Activated B cell treated with CpG ODN at 0.5 μM for 24 hours (primary cell): Measurements from ENCODE around the gene SH3BP5. TPM values are rescaled to one million over a fixed set of nuclear protein-coding genes. Genes with fewer than 3 reads are reported as not detected.

Experiments used
- ATAC-seq: fragments of 200-7000 bp; cut with Tn5 transposase; one replicate; pipeline ENCODE4 v1.10.0; 2021; ENCODE audit warnings: low read depth, mild to moderate bottlenecking, moderate library complexity
- CTCF ChIA-PET: fragments of 350-600 bp; sonication (Branson Sonifier 250); formaldehyde crosslinking; loops from one replicate; lab custom pipeline; 2021; ENCODE audit warnings: antibody characterized with exemption; lab: Charles Lee
- POLR2A ChIA-PET: fragments of 350-600 bp; sonication (Branson Sonifier 250); formaldehyde crosslinking; loops from one replicate; lab custom pipeline; 2021; ENCODE audit warnings: antibody characterized with exemption; lab: Charles Lee
- DNase-seq: peaks from one replicate; pipeline ENCODE4 v3.0.0; 2022
- H3K27ac Mint-ChIP-seq: one replicate; pipeline ENCODE4 v1.8.0; 2020; ENCODE audit warnings: mixed read lengths
- H3K27me3 Mint-ChIP-seq: one replicate; pipeline ENCODE4 v1.8.0; 2021; ENCODE audit warnings: mixed read lengths
- H3K36me3 Mint-ChIP-seq: one replicate; pipeline ENCODE4 v1.8.0; 2021; ENCODE audit warnings: low read depth, mixed read lengths
- H3K4me1 Mint-ChIP-seq: one replicate; pipeline ENCODE4 v1.8.0; 2021; ENCODE audit warnings: mixed read lengths
- H3K4me3 Mint-ChIP-seq: one replicate; pipeline ENCODE4 v1.8.0; 2020; ENCODE audit warnings: mild to moderate bottlenecking, mixed read lengths
- H3K9me3 Mint-ChIP-seq: one replicate; pipeline ENCODE4 v1.8.0; 2020; ENCODE audit warnings: mixed read lengths
- CTCF ChIP-seq: fragments of 200-600 bp; IDR thresholded peaks from one replicate; pipeline ENCODE4 v1.8.0; 2022; ENCODE audit warnings: antibody characterized with exemption, mild to moderate bottlenecking
- intact Hi-C: fragments of 100-400 bp; cut with micrococcal nuclease; formaldehyde crosslinking; loops from one replicate; pipeline ENCODE4 v1.15.1; 2024
- total RNA-seq: library from RNA; stranded (reverse); gene quantifications from 2 replicates; pipeline ENCODE4 v1.2.3, GENCODE V29; 2022

SH3BP5 gene
- total RNA-seq, 1 donor from 2014 or later = 66.0 TPM

- ChIA-PET CTCF (interaction anchor here (1.5 kb wide), 1 partner anchor 17 kb away, joined by 4 read pairs; no protein-coding TSS in a partner anchor), POLR2A (no interaction called here)
- ATAC-seq = no peak
- no peak for TF ChIP-seq CTCF
- Mint-ChIP-seq H3K36me3 (peaks cover 65% of the 10 kb centered on the region), H3K4me1 (peaks cover 25% of the 10 kb centered on the region), H3K27me3 (no peaks in the 10 kb centered on the region), H3K9me3 (no peaks in the 10 kb centered on the region), H3K4me3 (no peak overlapping the region), H3K27ac (no peak overlapping the region)
- no peak for DNase-seq
- intact Hi-C loops = no loop called here
These were observed 112.3 kb downstream of the SH3BP5 start for GRCh38 chr3:15220056-15220455.

GRCh38 chr3:15218689-15219088 is 113.7 kb downstream of the SH3BP5 start:
- POLR2A ChIA-PET = interaction anchor here (0.9 kb wide), 1 partner anchor 165 kb away, joined by 3 read pairs; no protein-coding TSS in a partner anchor

GRCh38 chr3:15217841-15218267 is 114.5 kb downstream of the SH3BP5 start:
- DNase-seq = no peak
- ATAC-seq = no peak
- ChIA-PET POLR2A (interaction anchor here (0.7 to 1.4 kb wide), 3 partner anchors 12 to 145 kb away, joined by 3 to 6 read pairs (median 4); partner anchors contain the start of genes CAPN7 and RBSN), CTCF (interaction anchor here (1.7 kb wide), 1 partner anchor 14 kb away, joined by 4 read pairs; no protein-coding TSS in a partner anchor)
- no peak for TF ChIP-seq CTCF
- Mint-ChIP-seq H3K27ac (peak overlapping the region; percentile 21), H3K4me1 (peaks cover 25% of the 10 kb centered on the region), H3K4me3 (peak overlapping the region; percentile 16), H3K36me3 (peaks cover 66% of the 10 kb centered on the region), H3K9me3 (no peaks in the 10 kb centered on the region), H3K27me3 (no peaks in the 10 kb centered on the region)
- intact Hi-C loops = loop anchor here (1.0 to 5.0 kb wide), 3 partner anchors 9 to 34 kb away; partner anchors contain the start of gene CAPN7

More at GRCh38 chr3:15218689-15219088, 113.7 kb downstream of the SH3BP5 start:
- Mint-ChIP-seq H3K27me3 (no peaks in the 10 kb centered on the region), H3K9me3 (no peaks in the 10 kb centered on the region), H3K4me1 (peaks cover 25% of the 10 kb centered on the region), H3K27ac (no peak overlapping the region), H3K4me3 (no peak overlapping the region), H3K36me3 (peaks cover 68% of the 10 kb centered on the region)
- ATAC-seq (no peak), DNase-seq (no peak)
- intact Hi-C loops = loop anchor here (1.0 to 5.0 kb wide), 2 partner anchors 9 to 34 kb away; no protein-coding TSS in a partner anchor
- CTCF ChIA-PET = no interaction called here
- TF ChIP-seq CTCF = no peak

- no peak for DNase-seq
- Mint-ChIP-seq H3K9me3 (no peaks in the 10 kb centered on the region), H3K4me1 (peaks cover 25% of the 10 kb centered on the region), H3K27ac (no peak overlapping the region), H3K27me3 (no peaks in the 10 kb centered on the region), H3K4me3 (no peak overlapping the region), H3K36me3 (peaks cover 65% of the 10 kb centered on the region)
- ATAC-seq = no peak
- ChIA-PET CTCF (interaction anchor here (1.7 kb wide), 1 partner anchor 13 kb away, joined by 4 read pairs; no protein-coding TSS in a partner anchor), POLR2A (interaction anchor here (0.7 to 1.4 kb wide), 3 partner anchors 11 to 145 kb away, joined by 3 to 6 read pairs (median 4); partner anchors contain the start of genes CAPN7 and RBSN)
- no peak for TF ChIP-seq CTCF
- intact Hi-C loops = loop anchor here (1.0 to 5.0 kb wide), 2 partner anchors 11 to 35 kb away; partner anchors contain the start of gene CAPN7
These were observed 115.2 kb downstream of the SH3BP5 start for GRCh38 chr3:15217011-15217671.

GRCh38 chr3:15216501-15216900 is 115.9 kb downstream of the SH3BP5 start:
- DNase-seq = no peak
- TF ChIP-seq CTCF = no peak
- ChIA-PET POLR2A (no interaction called here), CTCF (interaction anchor here (1.7 kb wide), 1 partner anchor 12 kb away, joined by 4 read pairs; no protein-coding TSS in a partner anchor)
- Mint-ChIP-seq H3K27me3 (no peaks in the 10 kb centered on the region), H3K9me3 (no peaks in the 10 kb centered on the region), H3K4me1 (peaks cover 25% of the 10 kb centered on the region), H3K36me3 (peaks cover 66% of the 10 kb centered on the region), H3K4me3 (no peak overlapping the region), H3K27ac (no peak overlapping the region)
- intact Hi-C loops = loop anchor here (5.0 kb wide), 1 partner anchor 36 kb away; no protein-coding TSS in a partner anchor
- ATAC-seq = no peak
